SHP77 (cell line): ENCODE data around the gene PCDHGB2.
"Not testable (repeated sequence)": the region's sequence is repeated elsewhere in the genome, so short reads cannot be mapped to it uniquely, and the experiment has no call there.

Experiments
- DNase-seq, 2 experiments: peaks; one replicate each; lab custom pipeline; 2025; lab: John Stamatoyannopoulos, UW

The PCDHGB2 gene

DNA sequence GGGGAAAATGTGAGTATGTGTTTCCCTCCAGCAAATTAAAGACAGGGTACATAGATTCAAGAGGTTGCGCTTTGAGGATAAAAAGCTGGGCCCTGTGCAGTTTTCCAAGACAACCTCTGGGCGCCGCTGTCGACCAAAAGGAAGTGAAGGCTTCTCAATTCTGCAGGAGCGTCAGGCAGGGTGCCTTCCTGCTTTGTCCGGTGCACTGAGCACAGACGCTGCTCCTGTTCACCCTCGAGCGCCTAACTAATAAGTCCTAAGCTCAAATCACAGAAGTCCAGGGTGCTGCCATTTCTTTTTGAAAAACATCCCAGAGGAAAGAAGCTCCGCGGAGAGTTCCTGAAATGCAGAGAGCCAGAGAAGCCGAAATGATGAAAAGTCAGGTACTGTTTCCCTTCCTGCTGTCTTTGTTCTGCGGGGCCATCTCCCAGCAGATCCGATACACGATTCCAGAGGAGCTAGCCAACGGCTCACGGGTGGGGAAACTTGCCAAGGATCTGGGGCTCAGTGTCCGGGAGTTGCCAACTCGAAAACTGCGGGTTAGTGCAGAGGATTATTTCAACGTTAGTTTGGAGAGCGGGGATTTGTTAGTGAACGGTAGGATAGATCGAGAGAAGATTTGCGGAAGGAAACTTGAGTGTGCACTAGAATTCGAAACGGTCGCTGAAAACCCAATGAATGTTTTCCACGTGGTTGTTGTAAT, 9.7 kb upstream of the PCDHGB2 start, which contains the start of gene PCDHGB1:
Gene PCDHGB1, plus strand, starts transcription at position 183 of the 703 bp plus-strand sequence. Its CDS starts 162 bp downstream, at position 345.
- DNase-seq: peak; percentile 66 to 71

DNA sequence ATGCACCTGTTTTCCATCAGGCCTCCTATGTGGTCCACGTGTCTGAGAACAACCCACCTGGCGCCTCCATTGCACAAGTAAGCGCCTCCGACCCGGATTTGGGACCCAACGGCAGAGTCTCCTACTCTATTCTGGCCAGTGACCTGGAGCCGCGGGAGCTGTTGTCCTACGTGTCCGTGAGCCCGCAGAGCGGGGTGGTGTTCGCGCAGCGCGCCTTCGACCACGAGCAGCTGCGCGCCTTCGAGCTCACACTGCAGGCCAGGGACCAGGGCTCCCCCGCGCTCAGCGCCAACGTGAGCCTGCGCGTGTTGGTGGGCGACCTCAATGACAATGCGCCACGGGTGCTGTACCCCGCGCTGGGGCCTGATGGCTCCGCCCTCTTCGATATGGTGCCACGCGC, 8.2 kb upstream of the PCDHGB2 start:
- no peak for DNase-seq

DNA sequence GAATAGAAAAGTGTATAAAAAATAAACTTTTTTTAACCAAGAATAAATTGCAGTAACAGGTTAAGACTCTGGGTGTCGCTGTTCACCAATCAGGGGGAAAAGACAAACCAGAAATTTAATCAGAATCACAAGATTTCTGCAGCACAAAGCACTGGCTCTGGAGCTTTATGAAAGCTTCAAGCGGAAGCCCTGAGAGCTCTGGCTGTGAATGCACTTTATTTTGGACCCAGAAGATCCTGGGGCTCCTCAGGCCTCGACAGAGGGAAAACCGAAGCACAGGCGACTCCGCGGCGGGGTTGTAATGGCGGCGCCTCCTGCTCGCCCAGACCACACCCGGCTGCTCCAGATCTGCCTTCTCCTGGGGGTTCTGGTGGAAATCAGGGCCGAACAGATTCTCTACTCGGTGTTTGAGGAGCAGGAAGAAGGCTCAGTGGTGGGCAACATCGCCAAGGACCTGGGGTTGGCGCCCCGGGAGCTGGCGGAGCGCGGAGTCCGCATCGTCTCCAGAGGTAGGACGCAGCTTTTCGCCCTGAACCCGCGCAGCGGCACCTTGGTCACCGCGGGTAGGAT, 4.8 kb upstream of the PCDHGB2 start, which contains the start of gene PCDHGA4:
Gene PCDHGA4, plus strand, starts transcription at position 122 of the 570 bp plus-strand sequence. Its CDS starts 87 bp downstream, at position 209.
- DNase-seq: no peak

DNA sequence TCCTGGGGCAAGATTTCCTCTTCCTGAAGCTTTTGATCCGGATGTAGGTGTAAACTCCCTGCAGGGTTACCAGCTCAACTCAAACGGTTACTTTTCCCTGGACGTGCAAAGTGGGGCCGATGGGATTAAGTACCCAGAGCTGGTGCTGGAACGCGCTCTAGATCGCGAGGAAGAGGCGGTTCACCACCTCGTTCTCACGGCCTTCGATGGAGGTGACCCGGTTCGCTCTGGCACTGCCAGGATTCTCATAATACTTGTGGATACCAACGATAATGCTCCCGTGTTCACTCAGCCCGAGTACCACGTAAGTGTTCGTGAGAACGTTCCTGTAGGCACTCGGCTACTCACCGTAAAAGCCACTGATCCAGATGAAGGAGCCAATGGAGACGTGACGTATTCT, 4.2 kb upstream of the PCDHGB2 start:
- DNase-seq: no peak

DNA sequence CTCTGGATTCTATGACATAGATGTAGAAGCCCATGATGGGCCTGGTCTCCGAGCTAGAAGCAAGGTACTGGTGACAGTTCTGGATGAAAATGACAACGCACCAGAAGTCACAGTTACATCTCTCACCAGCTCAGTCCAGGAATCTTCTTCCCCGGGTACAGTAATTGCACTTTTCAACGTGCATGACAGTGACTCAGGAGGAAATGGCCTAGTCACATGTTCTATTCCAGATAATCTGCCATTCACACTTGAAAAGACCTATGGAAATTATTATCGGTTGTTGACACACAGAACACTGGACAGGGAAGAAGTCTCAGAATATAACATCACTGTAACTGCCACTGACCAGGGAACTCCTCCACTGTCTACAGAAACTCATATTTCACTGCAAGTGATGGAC, 3.7 kb upstream of the PCDHGB2 start:
- no peak for DNase-seq

DNA sequence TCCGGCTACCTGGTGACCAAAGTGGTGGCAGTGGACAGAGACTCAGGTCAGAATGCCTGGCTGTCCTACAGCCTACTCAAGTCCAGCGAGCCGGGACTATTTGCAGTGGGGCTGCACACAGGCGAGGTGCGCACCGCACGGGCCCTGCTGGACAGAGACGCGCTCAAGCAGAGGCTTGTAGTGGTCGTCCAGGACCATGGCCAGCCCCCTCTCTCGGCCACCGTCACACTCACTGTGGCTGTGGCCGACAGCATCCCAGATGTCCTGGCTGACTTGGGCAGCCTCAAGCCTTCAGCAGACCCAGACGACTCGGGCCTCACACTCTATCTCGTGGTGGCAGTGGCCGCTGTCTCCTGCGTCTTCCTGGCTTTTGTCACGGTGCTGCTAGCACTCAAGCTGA, 2.8 kb upstream of the PCDHGB2 start:
- no peak for DNase-seq

DNA sequence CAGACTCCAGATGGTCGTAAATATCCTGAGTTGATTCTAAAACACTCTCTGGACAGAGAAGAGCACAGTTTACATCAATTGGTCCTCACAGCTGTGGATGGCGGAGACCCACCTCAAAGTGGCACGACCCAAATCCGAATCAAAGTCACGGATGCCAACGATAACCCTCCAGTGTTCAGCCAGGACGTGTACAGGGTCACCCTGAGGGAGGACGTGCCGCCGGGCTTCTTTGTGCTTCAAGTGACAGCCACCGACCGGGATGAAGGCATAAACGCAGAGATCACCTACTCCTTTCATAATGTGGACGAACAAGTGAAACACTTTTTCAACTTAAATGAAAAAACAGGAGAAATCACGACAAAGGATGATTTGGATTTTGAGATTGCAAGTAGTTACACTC, 891 bp downstream of the PCDHGB2 start:
- no peak for DNase-seq

DNA sequence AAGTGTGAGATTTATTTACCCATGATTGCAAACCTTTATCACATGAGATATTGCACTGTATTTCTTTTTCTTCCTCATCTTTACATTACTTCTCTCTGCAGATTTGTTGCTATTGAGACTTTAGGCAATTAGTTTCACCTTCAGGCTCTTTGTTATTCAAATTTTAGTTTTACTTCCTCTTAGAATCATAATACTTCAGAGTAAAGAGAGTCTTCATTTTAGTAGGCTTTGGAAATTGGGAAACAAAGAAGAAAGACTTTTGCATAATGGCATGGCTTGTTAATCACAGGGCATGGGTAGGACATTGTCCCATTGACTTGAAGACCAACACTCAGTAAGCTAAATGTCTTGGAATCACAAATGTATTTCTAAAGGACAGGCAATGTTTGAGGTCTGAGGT, 2.9 kb downstream of the PCDHGB2 start:
- no peak for DNase-seq

DNA sequence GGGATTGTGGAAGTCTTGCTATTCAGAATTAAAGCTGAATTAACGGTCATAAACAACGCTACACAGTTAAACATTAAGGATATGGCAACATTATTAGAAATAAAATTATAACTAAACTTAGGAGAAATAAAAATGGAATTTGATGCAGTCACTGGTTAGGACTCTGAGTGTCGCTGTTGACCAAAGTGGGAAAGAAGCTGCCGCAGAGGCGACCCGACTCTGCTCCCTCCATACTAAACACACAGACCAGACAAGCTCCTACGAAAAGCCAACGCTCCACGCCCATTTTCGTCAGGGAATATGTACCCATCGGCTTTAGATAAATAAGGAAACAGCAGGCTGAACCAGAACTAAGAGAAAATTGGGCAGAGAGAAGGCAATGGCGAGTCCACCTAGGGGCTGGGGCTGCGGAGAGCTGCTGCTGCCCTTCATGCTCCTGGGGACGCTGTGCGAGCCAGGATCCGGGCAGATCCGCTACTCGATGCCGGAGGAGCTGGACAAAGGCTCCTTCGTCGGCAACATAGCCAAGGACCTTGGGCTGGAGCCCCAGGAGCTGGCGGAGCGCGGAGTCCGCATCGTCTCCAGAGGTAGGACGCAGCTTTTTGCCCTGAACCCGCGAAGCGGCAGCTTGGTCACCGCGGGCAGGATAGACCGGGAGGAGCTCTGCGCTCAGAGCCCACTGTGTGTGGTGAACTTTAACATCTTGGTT, 4.3 kb downstream of the PCDHGB2 start, which contains the start of gene PCDHGA5:
Gene PCDHGA5, plus strand, starts transcription at position 211 of the 709 bp plus-strand sequence. Its CDS starts 169 bp downstream, at position 380.
- DNase-seq: no peak

DNA sequence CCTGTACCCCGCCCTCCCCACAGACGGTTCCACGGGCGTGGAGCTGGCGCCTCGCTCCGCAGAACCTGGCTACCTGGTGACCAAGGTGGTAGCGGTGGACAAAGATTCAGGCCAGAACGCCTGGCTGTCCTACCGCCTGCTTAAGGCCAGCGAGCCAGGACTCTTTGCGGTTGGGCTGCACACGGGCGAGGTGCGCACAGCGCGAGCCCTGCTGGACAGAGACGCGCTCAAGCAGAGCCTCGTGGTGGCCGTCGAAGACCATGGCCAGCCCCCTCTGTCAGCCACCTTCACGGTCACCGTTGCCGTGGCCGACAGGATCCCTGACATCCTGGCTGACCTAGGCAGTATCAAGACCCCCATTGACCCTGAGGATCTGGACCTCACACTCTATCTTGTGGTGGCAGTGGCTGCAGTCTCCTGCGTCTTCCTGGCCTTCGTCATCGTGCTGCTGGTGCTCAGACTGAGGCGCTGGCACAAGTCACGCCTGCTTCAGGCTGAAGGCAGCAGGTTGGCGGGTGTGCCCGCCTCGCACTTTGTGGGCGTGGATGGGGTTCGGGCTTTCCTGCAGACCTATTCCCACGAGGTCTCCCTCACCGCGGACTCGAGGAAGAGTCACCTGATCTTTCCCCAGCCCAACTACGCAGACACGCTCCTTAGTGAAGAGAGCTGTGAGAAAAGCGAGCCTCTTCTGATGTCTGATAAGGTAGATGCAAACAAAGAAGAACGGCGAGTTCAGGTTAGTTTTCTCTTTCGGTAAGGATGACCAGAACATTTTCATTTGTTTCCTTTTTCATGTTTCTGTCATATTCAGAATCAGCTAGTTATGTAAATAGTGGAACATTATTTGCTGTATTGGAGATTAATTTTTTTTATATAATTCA, 6.5 kb downstream of the PCDHGB2 start:
- DNase-seq: no peak

DNA sequence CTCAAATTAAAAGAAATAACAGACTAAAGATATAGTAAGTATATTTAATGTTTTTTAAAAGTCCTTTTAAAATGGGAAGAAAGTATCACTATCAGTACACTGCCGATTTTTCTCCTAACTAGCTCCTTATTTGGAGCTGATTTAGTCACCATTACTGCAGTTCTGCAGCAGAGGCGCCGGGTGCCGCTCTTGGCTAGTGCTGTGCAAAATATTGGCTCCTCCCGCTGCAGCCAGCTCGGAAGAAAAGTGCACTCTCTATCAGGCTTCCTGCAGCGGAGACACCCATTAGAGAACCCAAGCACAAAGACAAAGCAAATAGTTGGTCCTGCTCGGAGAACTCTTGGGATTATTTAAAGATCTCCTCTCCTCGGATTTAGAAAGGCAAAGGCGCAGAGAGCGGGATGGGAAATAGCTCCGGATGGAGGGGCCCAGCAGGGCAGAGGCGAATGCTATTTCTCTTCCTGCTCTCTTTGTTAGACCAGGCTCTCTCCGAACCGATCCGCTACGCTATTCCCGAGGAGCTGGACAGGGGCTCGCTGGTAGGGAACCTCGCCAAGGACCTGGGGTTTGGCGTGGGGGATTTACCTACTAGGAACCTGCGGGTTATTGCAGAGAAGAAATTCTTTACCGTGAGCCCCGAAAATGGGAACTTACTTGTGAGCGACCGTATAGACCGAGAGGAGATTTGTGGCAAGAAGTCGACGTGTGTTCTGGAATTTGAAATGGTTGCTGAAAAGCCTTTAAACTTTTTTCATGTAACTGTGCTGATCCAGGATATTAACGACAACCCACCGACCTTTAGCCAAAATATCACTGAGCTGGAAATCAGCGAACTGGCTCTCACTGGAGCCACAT, 10.4 kb downstream of the PCDHGB2 start, which contains the start of gene PCDHGB3:
Gene PCDHGB3, plus strand, starts transcription at position 249 of the 855 bp plus-strand sequence. Its CDS starts 153 bp downstream, at position 402.
- no peak for DNase-seq

DNA sequence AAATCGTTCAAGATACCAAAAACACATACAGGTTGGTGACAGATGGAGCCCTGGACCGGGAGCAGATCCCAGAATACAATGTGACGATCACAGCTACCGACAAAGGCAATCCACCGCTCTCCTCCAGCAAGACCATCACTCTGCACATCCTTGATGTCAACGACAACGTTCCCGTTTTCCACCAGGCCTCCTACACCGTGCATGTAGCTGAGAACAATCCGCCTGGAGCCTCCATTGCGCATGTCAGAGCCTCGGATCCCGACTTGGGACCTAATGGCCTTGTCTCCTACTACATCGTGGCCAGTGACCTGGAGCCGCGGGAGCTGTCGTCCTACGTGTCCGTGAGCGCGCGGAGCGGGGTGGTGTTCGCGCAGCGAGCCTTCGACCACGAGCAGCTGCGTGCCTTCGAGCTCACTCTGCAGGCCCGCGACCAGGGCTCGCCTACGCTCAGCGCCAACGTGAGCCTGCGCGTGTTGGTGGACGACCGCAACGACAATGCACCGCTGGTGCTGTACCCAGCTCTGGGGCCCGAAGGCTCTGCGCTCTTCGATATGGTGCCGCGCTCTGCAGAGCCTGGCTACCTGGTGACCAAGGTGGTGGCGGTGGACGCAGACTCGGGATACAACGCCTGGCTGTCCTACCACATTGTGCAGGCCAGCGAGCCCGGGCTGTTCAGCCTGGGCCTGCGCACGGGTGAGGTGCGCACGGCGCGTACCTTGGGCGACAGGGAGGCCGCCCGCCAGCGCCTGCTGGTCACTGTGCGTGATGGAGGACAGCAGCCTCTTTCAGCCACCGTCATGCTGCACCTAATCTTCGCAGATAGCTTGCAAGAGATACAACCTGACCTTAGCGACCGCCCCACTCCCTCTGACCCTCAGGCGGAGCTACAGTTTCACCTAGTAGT, 12.0 kb downstream of the PCDHGB2 start:
- no peak for DNase-seq

DNA sequence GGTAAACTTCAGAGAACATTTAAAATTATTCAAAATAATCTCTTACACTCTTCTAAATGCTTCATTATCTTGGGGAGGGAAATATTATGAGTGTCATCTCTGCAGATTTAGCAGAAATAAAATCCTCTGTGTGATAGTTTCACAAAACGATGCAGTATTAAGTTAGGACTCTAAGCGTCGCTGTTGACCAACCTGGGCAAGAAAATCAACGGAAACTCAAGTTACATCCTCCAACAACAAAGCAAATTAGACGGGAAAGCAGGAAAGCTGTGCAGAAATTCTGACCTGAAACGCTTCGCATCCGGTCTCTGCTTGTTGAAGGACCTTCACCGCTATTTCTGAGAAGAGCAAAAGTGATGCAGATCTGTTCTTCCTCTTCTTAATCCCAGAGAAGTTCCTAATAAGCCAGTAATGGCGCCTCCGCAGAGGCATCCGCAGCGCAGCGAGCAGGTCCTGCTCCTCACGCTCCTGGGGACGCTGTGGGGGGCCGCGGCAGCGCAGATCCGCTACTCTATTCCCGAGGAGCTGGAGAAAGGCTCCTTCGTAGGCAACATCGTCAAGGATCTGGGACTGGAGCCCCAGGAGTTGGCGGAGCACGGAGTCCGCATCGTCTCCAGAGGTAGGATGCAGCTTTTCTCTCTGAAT, 14.0 kb downstream of the PCDHGB2 start, which contains the start of gene PCDHGA6:
Gene PCDHGA6, plus strand, starts transcription at position 219 of the 645 bp plus-strand sequence. Its CDS starts 193 bp downstream, at position 412.
- no peak for DNase-seq

DNA sequence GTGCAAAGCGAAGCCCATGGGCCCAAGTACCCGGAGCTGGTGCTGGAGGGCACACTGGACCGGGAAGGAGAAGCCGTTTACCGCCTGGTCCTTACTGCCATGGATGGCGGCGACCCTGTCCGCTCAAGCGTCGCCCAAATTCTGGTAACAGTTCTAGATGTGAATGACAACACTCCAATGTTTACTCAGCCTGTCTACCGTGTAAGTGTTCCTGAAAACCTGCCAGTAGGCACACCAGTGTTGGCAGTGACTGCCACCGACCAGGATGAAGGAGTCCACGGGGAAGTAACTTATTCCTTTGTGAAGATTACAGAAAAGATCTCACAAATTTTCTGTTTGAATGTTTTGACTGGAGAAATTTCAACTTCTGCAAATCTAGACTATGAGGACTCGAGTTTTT, 14.8 kb downstream of the PCDHGB2 start:
- DNase-seq: no peak

DNA sequence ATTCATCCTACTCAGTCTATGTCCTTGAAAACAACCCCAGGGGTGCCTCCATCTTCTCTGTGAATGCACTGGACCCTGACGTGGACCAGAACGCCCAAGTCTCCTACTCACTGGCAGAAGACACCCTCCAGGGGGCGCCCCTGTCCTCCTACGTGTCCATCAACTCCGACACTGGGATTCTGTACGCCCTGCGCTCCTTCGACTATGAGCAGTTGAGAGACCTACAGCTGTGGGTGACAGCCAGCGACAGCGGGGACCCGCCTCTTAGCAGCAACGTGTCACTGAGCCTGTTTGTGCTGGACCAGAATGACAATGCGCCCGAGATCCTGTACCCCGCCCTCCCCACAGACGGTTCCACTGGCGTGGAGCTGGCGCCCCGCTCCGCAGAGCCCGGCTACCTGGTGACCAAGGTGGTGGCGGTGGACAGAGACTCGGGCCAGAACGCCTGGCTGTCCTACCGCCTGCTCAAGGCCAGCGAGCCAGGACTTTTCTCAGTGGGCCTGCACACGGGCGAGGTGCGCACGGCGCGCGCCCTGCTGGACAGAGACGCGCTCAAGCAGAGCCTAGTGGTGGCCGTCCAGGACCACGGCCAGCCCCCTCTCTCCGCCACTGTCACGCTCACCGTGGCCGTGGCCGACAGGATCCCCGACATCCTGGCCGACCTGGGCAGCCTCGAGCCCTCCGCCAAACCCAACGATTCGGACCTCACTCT, 15.8 kb downstream of the PCDHGB2 start:
- not testable (repeated sequence) for DNase-seq

DNA sequence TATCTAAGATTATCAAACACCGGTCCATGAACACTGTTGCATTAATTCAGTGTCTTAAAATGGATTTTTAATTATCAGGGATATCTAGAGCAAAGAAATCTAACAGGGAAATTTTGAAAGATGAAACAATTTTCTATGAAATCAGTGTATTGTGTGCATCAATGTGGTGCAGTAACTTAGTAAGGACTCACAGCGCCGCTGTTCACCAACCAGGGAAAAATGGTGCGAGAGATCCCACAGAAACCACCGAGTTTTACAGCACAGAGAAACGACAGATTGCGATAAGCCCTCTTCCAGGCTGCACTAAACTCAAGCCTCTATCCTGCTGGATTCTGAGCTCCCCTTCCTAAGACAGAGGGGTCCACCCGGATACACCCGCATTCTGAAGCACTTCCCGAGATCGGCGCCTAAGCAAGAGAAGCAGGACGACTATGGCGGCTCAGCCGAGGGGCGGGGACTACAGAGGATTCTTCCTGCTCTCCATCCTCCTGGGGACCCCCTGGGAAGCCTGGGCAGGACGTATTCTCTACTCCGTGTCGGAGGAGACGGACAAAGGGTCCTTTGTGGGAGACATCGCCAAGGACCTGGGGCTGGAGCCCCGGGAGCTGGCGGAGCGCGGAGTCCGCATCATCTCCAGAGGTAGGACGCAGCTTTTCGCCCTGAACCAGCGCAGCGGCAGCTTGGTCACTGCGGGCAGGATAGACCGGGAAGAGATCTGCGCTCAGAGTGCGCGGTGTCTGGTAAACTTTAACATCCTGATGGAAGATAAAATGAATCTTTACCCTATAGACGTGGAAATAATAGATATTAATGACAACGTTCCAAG, 22.9 kb downstream of the PCDHGB2 start, which contains the start of gene PCDHGA7:
Gene PCDHGA7, plus strand, starts transcription at position 274 of the 826 bp plus-strand sequence. Its CDS starts 158 bp downstream, at position 432.
- no peak for DNase-seq

DNA sequence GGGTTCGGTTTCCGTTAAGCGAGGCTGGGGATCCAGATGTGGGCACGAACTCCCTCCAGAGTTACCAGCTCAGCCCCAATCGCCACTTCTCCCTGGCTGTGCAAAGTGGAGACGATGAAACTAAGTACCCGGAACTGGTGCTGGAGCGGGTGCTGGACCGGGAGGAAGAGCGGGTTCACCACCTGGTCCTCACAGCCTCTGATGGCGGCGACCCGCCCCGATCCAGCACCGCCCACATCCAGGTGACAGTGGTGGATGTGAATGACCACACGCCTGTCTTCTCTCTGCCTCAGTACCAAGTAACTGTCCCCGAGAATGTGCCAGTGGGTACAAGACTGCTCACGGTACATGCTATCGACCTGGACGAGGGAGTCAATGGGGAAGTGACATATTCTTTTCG, 23.6 kb downstream of the PCDHGB2 start:
- no peak for DNase-seq
